ENCODE data around the gene ATAD1. TPM values are rescaled to one million over a fixed set of nuclear protein-coding genes. Genes with fewer than 3 reads are reported as not detected.

ATAD1 gene
- total RNA-seq, 1 donor from 2014 or later = 71.0 TPM

DNA sequence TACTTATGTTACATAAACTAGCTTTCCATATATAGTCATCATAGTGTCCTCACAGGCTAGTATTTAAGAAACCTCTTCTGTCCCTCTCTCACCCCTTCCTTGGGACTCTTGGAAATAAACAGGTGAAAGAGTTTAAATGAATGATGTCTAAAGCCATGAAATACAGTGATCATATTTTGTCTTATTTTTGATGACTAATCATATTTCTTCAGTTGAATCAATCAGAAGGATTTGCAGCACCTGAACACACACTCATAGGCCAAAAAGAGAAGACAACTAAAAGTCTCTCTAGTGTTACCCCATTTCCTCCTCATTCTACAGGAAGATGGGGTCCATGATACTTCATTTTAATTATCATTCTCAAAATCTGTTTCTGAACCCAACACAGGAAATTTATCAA, 8.6 kb upstream of the ATAD1 start:
- no peaks in the 10 kb centered on the region for H3K9me3 Mint-ChIP-seq (ENCODE audit: unreplicated experiment)
- no peak overlapping the region for H3K27ac ChIP-seq (ENCODE audit: low read depth, low read length)
- no peak for DNase-seq (ENCODE audit: low read depth)
- H3K4me2 ChIP-seq (ENCODE audit: low read length) = no peak overlapping the region
- no peaks in the 10 kb centered on the region for H3K27me3 Mint-ChIP-seq (ENCODE audit: low read depth, unreplicated experiment)
- no peak overlapping the region for H3K4me3 ChIP-seq (ENCODE audit: insufficient read depth, low read depth, low read length)
- no peak overlapping the region for H2AFZ ChIP-seq (ENCODE audit: low read depth, low read length)
- TF ChIP-seq CTCF (IDR thresholded peaks at IDR 0.05; ENCODE audit: insufficient read depth, low read depth, low read length) (no peak), EZH2 (IDR thresholded peaks at IDR 0.05; ENCODE audit: insufficient read depth, low read length) (no peak)
- H3K9me3 ChIP-seq (ENCODE audit: insufficient read depth, low read depth, low read length) = no peaks in the 10 kb centered on the region
- no peak overlapping the region for H3K4me3 Mint-ChIP-seq (ENCODE audit: unreplicated experiment)
- H3K79me2 ChIP-seq (ENCODE audit: insufficient read depth, low read length) = no peaks in the 10 kb centered on the region
- H3K4me1 Mint-ChIP-seq (ENCODE audit: low read depth, unreplicated experiment) = no peaks in the 10 kb centered on the region
- H3K27me3 ChIP-seq (ENCODE audit: insufficient read depth, low read length) = no peaks in the 10 kb centered on the region
- H3K9ac ChIP-seq (ENCODE audit: low read length) = no peak overlapping the region
- H3K4me1 ChIP-seq (ENCODE audit: insufficient read depth, low read length) = no peaks in the 10 kb centered on the region
- no peak overlapping the region for H3K27ac Mint-ChIP-seq (ENCODE audit: unreplicated experiment)
- FAIRE-seq = no peak
- no peaks in the 10 kb centered on the region for H3K36me3 Mint-ChIP-seq (ENCODE audit: low read depth, unreplicated experiment)
- H4K20me1 ChIP-seq (ENCODE audit: insufficient read depth, low read length) = no peaks in the 10 kb centered on the region
- no peaks in the 10 kb centered on the region for H3K36me3 ChIP-seq (ENCODE audit: insufficient read depth, low read length)

DNA sequence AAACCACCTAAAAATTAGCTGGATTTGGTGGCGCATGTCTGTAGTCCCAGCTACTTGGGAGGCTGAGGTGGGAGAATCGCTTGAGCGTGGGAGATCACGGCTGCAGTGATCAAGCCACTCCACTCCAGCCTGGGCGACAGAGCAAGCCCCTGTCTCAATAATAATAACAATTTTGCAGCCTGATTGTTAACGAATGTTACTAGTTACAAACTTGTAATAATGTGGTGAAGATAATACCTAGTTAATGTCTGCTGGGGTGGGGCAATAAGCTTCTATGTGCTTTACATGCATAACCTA, 1.2 kb upstream of the ATAD1 start:
- Mint-ChIP-seq H3K27ac (ENCODE audit: unreplicated experiment) (no peak overlapping the region), H3K27me3 (ENCODE audit: low read depth, unreplicated experiment) (no peaks in the 10 kb centered on the region), H3K4me3 (ENCODE audit: unreplicated experiment) (peak overlapping the region; percentile 73), H3K36me3 (ENCODE audit: low read depth, unreplicated experiment) (peaks cover 2% of the 10 kb centered on the region), H3K4me1 (ENCODE audit: low read depth, unreplicated experiment) (peaks cover 23% of the 10 kb centered on the region), H3K9me3 (ENCODE audit: unreplicated experiment) (no peaks in the 10 kb centered on the region)
- no peaks in the 10 kb centered on the region for H3K9me3 ChIP-seq (ENCODE audit: insufficient read depth, low read depth, low read length)
- no peak overlapping the region for H3K4me3 ChIP-seq (ENCODE audit: insufficient read depth, low read depth, low read length)
- DNase-seq (ENCODE audit: low read depth) (no peak), FAIRE-seq (no peak)
- no peak overlapping the region for H3K9ac ChIP-seq (ENCODE audit: low read length)
- TF ChIP-seq CTCF (IDR thresholded peaks at IDR 0.05; ENCODE audit: insufficient read depth, low read depth, low read length) = no peak
- no peak for TF ChIP-seq EZH2 (IDR thresholded peaks at IDR 0.05; ENCODE audit: insufficient read depth, low read length)
- H3K27ac ChIP-seq (ENCODE audit: low read depth, low read length) = no peak overlapping the region
- peak overlapping the region; percentile 98 for H3K4me2 ChIP-seq (ENCODE audit: low read length)
- no peaks in the 10 kb centered on the region for H3K36me3 ChIP-seq (ENCODE audit: insufficient read depth, low read length)
- no peaks in the 10 kb centered on the region for H3K27me3 ChIP-seq (ENCODE audit: insufficient read depth, low read length)
- H3K79me2 ChIP-seq (ENCODE audit: insufficient read depth, low read length) = peaks cover 39% of the 10 kb centered on the region
- H4K20me1 ChIP-seq (ENCODE audit: insufficient read depth, low read length) = peaks cover 21% of the 10 kb centered on the region
- no peak overlapping the region for H2AFZ ChIP-seq (ENCODE audit: low read depth, low read length)
- H3K4me1 ChIP-seq (ENCODE audit: insufficient read depth, low read length) = peaks cover 10% of the 10 kb centered on the region

DNA sequence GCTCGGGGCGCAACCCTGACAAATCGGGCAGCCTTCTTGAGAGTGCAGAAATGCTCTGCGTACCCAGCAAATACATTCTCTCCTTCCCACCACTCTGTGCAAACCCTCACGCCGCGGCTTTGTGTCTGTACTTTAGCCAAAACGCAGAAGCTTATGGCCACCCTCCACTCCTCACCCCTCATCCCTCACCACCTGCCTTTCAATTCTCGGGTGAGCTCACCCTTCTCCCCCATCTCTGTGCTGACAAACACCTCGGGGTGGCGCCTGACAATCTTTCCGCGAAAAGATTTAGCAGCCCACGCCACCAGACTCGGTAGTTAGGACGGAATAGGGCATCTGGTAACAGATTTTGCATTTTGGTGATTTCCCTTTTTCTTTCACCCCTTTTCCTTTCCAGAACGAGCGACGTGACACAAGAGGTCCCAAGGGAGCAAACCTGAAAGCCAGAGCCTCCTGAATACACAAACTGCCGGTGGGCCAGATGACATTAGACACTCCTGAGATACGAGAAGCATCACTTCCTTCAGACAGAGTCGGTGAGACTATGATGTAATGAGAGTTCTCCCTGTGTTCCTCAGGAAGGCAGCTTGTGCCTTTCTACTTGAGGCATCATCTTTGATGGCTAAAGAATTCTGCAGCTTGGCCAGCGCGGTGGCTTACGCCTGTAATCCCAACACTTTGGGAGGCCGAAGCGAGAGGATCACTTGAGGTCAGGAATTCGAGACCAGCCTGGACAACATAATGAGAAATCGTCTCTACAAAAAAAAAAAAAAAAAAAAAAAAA, 671 bp upstream of the ATAD1 start:
- peaks cover 23% of the 10 kb centered on the region for H3K4me1 Mint-ChIP-seq (ENCODE audit: low read depth, unreplicated experiment)
- FAIRE-seq (no peak), DNase-seq (ENCODE audit: low read depth) (peak; percentile 27)
- Histone ChIP-seq H3K36me3 (ENCODE audit: insufficient read depth, low read length) (no peaks in the 10 kb centered on the region), H3K4me1 (ENCODE audit: insufficient read depth, low read length) (peaks cover 10% of the 10 kb centered on the region), H3K79me2 (ENCODE audit: insufficient read depth, low read length) (peaks cover 44% of the 10 kb centered on the region), H4K20me1 (ENCODE audit: insufficient read depth, low read length) (peaks cover 26% of the 10 kb centered on the region), H3K27me3 (ENCODE audit: insufficient read depth, low read length) (no peaks in the 10 kb centered on the region), H3K4me3 (ENCODE audit: insufficient read depth, low read depth, low read length) (peak overlapping the region; percentile 96), H2AFZ (ENCODE audit: low read depth, low read length) (peak overlapping the region; percentile 96), H3K27ac (ENCODE audit: low read depth, low read length) (peak overlapping the region; percentile 87), H3K4me2 (ENCODE audit: low read length) (peak overlapping the region; percentile 98), H3K9me3 (ENCODE audit: insufficient read depth, low read depth, low read length) (no peaks in the 10 kb centered on the region), H3K9ac (ENCODE audit: low read length) (peak overlapping the region; percentile 92)
- H3K4me3 Mint-ChIP-seq (ENCODE audit: unreplicated experiment) = peak overlapping the region; percentile 98
- no peaks in the 10 kb centered on the region for H3K9me3 Mint-ChIP-seq (ENCODE audit: unreplicated experiment)
- peak overlapping the region; percentile 64 for H3K27ac Mint-ChIP-seq (ENCODE audit: unreplicated experiment)
- peaks cover 3% of the 10 kb centered on the region for H3K36me3 Mint-ChIP-seq (ENCODE audit: low read depth, unreplicated experiment)
- H3K27me3 Mint-ChIP-seq (ENCODE audit: low read depth, unreplicated experiment) = no peaks in the 10 kb centered on the region
- no peak for TF ChIP-seq CTCF (IDR thresholded peaks at IDR 0.05; ENCODE audit: insufficient read depth, low read depth, low read length)
- no peak for TF ChIP-seq EZH2 (IDR thresholded peaks at IDR 0.05; ENCODE audit: insufficient read depth, low read length)

Measured in astrocyte (in vitro differentiated cells and primary cell).